COR-L47 (cell line): ENCODE measurements around the gene RELB.
A peak's percentile ranks its signal among the peaks of the same experiment; 100 is the strongest.

Experiments
- DNase-seq: peaks from one replicate; lab custom pipeline; 2025; lab: John Stamatoyannopoulos, UW

The RELB gene

GRCh38 chr19:45059258-45059965, 58.1 kb downstream of the RELB start:
- DNase-seq, result peak; percentile 46

- DNase-seq, result no peak
These were observed 60.7 kb downstream of the RELB start for GRCh38 chr19:45061965-45062364.

GRCh38 chr19:45063851-45064801, 62.9 kb downstream of the RELB start:
- DNase-seq, result no peak

- DNase-seq, result no peak
These were observed 65.8 kb downstream of the RELB start for GRCh38 chr19:45066921-45067661.

- no peak for DNase-seq
These were observed 66.8 kb downstream of the RELB start for GRCh38 chr19:45068041-45068440.

- DNase-seq, result no peak
These were observed 67.8 kb downstream of the RELB start for GRCh38 chr19:45069056-45069455.

GRCh38 chr19:45070214-45070613, 69.0 kb downstream of the RELB start:
- DNase-seq, result no peak

- no peak for DNase-seq
These were observed 69.7 kb downstream of the RELB start for GRCh38 chr19:45070861-45071544.

GRCh38 chr19:45071545-45071938, 70.3 kb downstream of the RELB start:
- DNase-seq, result no peak

GRCh38 chr19:45071969-45072790, 70.9 kb downstream of the RELB start:
- no peak for DNase-seq

GRCh38 chr19:45074744-45075300, 73.6 kb downstream of the RELB start:
- DNase-seq, result no peak

GRCh38 chr19:45075301-45076028, 74.2 kb downstream of the RELB start:
- DNase-seq, result no peak

- DNase-seq, result peak; percentile 71
These were observed 75.0 kb downstream of the RELB start, which contains the start of gene ZNF296 for GRCh38 chr19:45076029-45076850. Gene ZNF296, minus strand, starts transcription at chr19:45076478. Its CDS starts 105 bp downstream, at chr19:45076373.

GRCh38 chr19:45076851-45077730, 75.8 kb downstream of the RELB start:
- no peak for DNase-seq

- no peak for DNase-seq
These were observed 77.3 kb downstream of the RELB start for GRCh38 chr19:45078390-45079062.

- DNase-seq, result peak; percentile 79
These were observed 78.0 kb downstream of the RELB start, which contains the start of gene GEMIN7 for GRCh38 chr19:45079063-45079910. Gene GEMIN7, plus strand, starts transcription at chr19:45079260. Its CDS starts 10,855 bp downstream, at chr19:45090115.
